HepG2 (cell line): ENCODE measurements around the gene SIRPB2. TPM values are rescaled to one million over a fixed set of nuclear protein-coding genes. Genes with fewer than 3 reads are reported as not detected.

Source experiments
- ESRRA ChIP-seq: sonication (generic); formaldehyde crosslinking; IDR thresholded peaks from 2 replicates; pipeline ENCODE4 v1.5.1; 2020; ENCODE audit warnings: mild to moderate bottlenecking, low read depth, missing genetic modification reagents
- IRF2 ChIP-seq: IDR thresholded peaks from 2 replicates; pipeline ENCODE4 v1.6.1; 2018; ENCODE audit warnings: missing genetic modification reagents, missing compliant biosample characterization
- KMT2A ChIP-seq: sonication (generic); formaldehyde crosslinking; IDR thresholded peaks from 2 replicates; pipeline ENCODE4 v1.4.0; 2020; ENCODE audit warnings: missing genetic modification reagents
- MEIS1 ChIP-seq: sonication (generic); formaldehyde crosslinking; IDR thresholded peaks from 2 replicates; pipeline ENCODE4 v1.9.0; 2021; ENCODE audit warnings: mild to moderate bottlenecking, missing genetic modification reagents, moderate library complexity, borderline replicate concordance
- MIER2 ChIP-seq: IDR thresholded peaks from 2 replicates; pipeline ENCODE4 v1.6.1; 2016; ENCODE audit warnings: missing biosample characterization, missing genetic modification reagents
- MXI1 ChIP-seq: IDR thresholded peaks from 3 replicates; pipeline ENCODE4 v1.6.1; 2012; ENCODE audit warnings: low read depth, low read length, inconsistent platforms, borderline replicate concordance
- REPIN1 ChIP-seq: sonication (generic); formaldehyde crosslinking; IDR thresholded peaks from 2 replicates; pipeline ENCODE4 v1.8.0; 2022; ENCODE audit warnings: missing genetic modification reagents, low read depth, mild to moderate bottlenecking, borderline replicate concordance
- RFX1 ChIP-seq: fragments of 450-650 bp; IDR thresholded peaks from 2 replicates; pipeline ENCODE4 v1.6.1; 2017
- SALL1 ChIP-seq: sonication (generic); formaldehyde crosslinking; IDR thresholded peaks from 2 replicates; pipeline ENCODE4 v1.8.0; 2022; ENCODE audit warnings: mild to moderate bottlenecking, missing genetic modification reagents
- TEAD2 ChIP-seq: sonication (generic); formaldehyde crosslinking; IDR thresholded peaks from 2 replicates; pipeline ENCODE4 v1.9.0; 2021; ENCODE audit warnings: missing genetic modification reagents
- TP53 ChIP-seq: sonication (generic); formaldehyde crosslinking; conservative IDR thresholded peaks from 2 replicates; pipeline ENCODE4 v1.4.0; 2020; ENCODE audit warnings: missing genetic modification reagents
- ZMAT3 ChIP-seq: sonication (generic); formaldehyde crosslinking; conservative IDR thresholded peaks from 2 replicates; pipeline ENCODE4 v1.7.0; 2021; ENCODE audit warnings: missing genetic modification reagents
- ZMYM4 ChIP-seq: sonication (generic); formaldehyde crosslinking; IDR thresholded peaks from 2 replicates; pipeline ENCODE4 v1.8.1; 2023; ENCODE audit warnings: mild to moderate bottlenecking, missing genetic modification reagents
- ZNF562 ChIP-seq: sonication (generic); formaldehyde crosslinking; IDR thresholded peaks from 2 replicates; pipeline ENCODE4 v1.8.0; 2022; ENCODE audit warnings: missing genetic modification reagents, borderline replicate concordance
- ZNF629 ChIP-seq: sonication (generic); formaldehyde crosslinking; conservative IDR thresholded peaks from 2 replicates; pipeline ENCODE4 v1.5.0; 2020; ENCODE audit warnings: missing genetic modification reagents
- ZNF678 ChIP-seq: sonication (generic); formaldehyde crosslinking; IDR thresholded peaks from 2 replicates; pipeline ENCODE4 v1.4.0; 2020; ENCODE audit warnings: mild to moderate bottlenecking, missing genetic modification reagents
- polyA plus RNA-seq, 8 experiments: library from polyadenylated mRNA; depleted of rRNA in 3 of 8; stranded (reverse) in 7 of 8; unstranded in 1 of 8; fragments of >200 nt; fragmentation: Illumina TruSeq in 4 of 8; extraction: Trizol in 4 of 8; gene quantifications; 2 replicates each; pipeline versions ENCODE4 v1.2.1 to v1.2.3, GENCODE V29; 2011 to 2016; ENCODE audit warnings: low read depth in 4 of 8, missing spikeins in 1 of 8, mixed read lengths in 1 of 8; ENCODE audit not compliant: insufficient read depth in 1 of 8
- total RNA-seq, 5 experiments: library from RNA; depleted of rRNA; stranded (reverse); fragments of >200 nt; fragmentation: Illumina TruSeq; extraction: Trizol; gene quantifications; 2 replicates each; pipeline ENCODE4 v1.2.3, GENCODE V29; 2016; ENCODE audit warnings: low read depth in 1 of 5
- TF ChIP-seq, protein P1 (sequence below): sonication (generic); formaldehyde crosslinking; IDR thresholded peaks from 2 replicates; pipeline ENCODE4 v1.4.0; 2020; ENCODE audit warnings: mild to moderate bottlenecking, missing genetic modification reagents
- TF ChIP-seq, protein P2 (sequence below): sonication (generic); formaldehyde crosslinking; IDR thresholded peaks from 2 replicates; pipeline ENCODE4 v1.5.0; 2020; ENCODE audit warnings: mild to moderate bottlenecking, missing genetic modification reagents, moderate library complexity
- TF ChIP-seq, protein P3 (sequence below): IDR thresholded peaks from 2 replicates; pipeline ENCODE4 v1.6.1; 2016; ENCODE audit warnings: mild to moderate bottlenecking
- TF ChIP-seq, protein P4 (sequence below): sonication (generic); formaldehyde crosslinking; IDR thresholded peaks from 2 replicates; pipeline ENCODE4 v1.8.1; 2023; ENCODE audit warnings: mild to moderate bottlenecking, missing genetic modification reagents, borderline replicate concordance
- TF ChIP-seq, protein P5 (sequence below): sonication (generic); formaldehyde crosslinking; IDR thresholded peaks from 2 replicates; pipeline ENCODE4 v1.5.0; 2020; ENCODE audit warnings: missing genetic modification reagents, mild to moderate bottlenecking, borderline replicate concordance

Gene SIRPB2
- total and polyA plus RNA-seq, 2 of the 13 experiments (the other 11 are each of a cell fraction or from before 2014, with no cell fraction given) = not detected

DNA sequence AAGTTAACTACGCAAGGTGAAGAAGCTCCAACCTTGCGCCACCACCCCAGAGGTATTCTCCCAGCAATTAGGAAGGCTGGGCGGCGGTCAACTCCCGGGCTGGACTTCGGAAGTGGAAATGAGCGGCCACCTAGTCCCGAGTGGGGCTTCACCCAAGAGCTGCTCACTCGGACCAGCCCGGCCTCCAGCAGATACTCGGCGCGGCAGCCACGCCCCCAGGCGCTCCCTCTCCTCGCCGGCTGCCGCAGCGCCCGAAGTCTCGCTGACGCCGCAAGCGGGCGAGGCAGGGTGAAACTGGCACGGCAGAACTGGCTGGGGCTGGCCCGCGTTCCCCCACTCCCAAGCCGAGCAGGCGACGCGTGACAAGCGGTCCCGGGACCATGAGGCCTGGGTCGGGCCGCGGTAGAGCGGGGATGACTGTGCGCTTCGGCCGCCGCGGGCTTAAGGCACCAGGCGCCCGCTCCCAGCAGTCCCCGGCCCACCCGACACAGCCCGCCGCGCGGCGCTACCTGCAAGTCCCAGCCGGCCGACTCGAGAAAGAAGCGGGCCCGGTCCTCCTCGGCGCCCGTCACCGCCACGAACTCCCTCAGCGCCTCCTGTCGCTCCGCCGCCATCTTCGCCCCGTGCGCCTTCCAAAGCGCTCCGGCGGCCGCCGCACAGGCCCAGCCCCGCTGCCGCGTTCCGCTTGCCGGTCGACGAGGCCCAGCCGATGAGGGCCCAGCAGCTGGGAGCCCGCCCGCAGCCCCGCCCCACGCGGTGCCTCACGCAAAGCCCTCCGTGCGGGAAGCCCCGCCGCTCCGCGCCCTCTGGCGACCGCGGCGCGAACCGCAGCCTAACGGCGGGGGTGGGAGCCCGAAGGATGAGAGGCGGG is 24.8 kb downstream of the SIRPB2 start, which contains the start of gene NSFL1C (continued):
- TF ChIP-seq ZNF678 (CRISPR knock-in tag) (peak; percentile 97), ZMYM4 (CRISPR knock-in tag) (peak; percentile 99), MEIS1 (CRISPR knock-in tag) (peak; percentile 98; the same call in 1 of the 2 replicates), MXI1 (peak; percentile 95; the same call in 2 of the 3 replicates), ZNF562 (CRISPR knock-in tag) (no peak), KMT2A (CRISPR knock-in tag) (peak; percentile 99), ESRRA (CRISPR knock-in tag) (peak; percentile 89), TP53 (CRISPR knock-in tag) (peak; percentile 67; the same call in 1 of the 2 replicates), IRF2 (peak; percentile 94; the same call in 1 of the 2 replicates), RFX1 (no peak), REPIN1 (CRISPR knock-in tag) (peak; percentile 99), TEAD2 (peak; percentile 81; the same call in 1 of the 2 replicates), MIER2 (CRISPR knock-in tag) (no peak), ZMAT3 (CRISPR knock-in tag) (peak; percentile 99), ZNF629 (peak; percentile 73), SALL1 (peak; percentile 97)
- TF ChIP-seq, protein P1, sequence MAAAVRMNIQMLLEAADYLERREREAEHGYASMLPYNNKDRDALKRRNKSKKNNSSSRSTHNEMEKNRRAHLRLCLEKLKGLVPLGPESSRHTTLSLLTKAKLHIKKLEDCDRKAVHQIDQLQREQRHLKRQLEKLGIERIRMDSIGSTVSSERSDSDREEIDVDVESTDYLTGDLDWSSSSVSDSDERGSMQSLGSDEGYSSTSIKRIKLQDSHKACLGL = peak; percentile 94
- TF ChIP-seq, protein P2, sequence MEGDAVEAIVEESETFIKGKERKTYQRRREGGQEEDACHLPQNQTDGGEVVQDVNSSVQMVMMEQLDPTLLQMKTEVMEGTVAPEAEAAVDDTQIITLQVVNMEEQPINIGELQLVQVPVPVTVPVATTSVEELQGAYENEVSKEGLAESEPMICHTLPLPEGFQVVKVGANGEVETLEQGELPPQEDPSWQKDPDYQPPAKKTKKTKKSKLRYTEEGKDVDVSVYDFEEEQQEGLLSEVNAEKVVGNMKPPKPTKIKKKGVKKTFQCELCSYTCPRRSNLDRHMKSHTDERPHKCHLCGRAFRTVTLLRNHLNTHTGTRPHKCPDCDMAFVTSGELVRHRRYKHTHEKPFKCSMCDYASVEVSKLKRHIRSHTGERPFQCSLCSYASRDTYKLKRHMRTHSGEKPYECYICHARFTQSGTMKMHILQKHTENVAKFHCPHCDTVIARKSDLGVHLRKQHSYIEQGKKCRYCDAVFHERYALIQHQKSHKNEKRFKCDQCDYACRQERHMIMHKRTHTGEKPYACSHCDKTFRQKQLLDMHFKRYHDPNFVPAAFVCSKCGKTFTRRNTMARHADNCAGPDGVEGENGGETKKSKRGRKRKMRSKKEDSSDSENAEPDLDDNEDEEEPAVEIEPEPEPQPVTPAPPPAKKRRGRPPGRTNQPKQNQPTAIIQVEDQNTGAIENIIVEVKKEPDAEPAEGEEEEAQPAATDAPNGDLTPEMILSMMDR (CRISPR knock-in tag) = peak; percentile 95
- TF ChIP-seq, protein P3, sequence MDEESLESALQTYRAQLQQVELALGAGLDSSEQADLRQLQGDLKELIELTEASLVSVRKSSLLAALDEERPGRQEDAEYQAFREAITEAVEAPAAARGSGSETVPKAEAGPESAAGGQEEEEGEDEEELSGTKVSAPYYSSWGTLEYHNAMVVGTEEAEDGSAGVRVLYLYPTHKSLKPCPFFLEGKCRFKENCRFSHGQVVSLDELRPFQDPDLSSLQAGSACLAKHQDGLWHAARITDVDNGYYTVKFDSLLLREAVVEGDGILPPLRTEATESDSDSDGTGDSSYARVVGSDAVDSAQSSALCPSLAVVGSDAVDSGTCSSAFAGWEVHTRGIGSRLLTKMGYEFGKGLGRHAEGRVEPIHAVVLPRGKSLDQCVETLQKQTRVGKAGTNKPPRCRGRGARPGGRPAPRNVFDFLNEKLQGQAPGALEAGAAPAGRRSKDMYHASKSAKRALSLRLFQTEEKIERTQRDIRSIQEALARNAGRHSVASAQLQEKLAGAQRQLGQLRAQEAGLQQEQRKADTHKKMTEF (CRISPR knock-in tag) = peak; percentile 94
- TF ChIP-seq, protein P4, sequence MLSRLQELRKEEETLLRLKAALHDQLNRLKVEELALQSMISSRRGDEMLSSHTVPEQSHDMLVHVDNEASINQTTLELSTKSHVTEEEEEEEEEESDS = peak; percentile 93
- TF ChIP-seq, protein P5, sequence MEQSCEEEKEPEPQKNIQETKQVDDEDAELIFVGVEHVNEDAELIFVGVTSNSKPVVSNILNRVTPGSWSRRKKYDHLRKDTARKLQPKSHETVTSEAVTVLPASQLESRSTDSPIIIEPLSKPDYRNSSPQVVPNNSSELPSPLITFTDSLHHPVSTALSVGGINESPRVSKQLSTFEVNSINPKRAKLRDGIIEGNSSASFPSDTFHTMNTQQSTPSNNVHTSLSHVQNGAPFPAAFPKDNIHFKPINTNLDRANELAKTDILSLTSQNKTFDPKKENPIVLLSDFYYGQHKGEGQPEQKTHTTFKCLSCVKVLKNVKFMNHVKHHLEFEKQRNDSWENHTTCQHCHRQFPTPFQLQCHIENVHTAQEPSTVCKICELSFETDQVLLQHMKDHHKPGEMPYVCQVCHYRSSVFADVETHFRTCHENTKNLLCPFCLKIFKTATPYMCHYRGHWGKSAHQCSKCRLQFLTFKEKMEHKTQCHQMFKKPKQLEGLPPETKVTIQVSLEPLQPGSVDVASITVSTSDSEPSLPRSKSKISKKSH (CRISPR knock-in tag) = peak; percentile 96
